ENCODE results near the gene CDC42EP4.

DNA sequence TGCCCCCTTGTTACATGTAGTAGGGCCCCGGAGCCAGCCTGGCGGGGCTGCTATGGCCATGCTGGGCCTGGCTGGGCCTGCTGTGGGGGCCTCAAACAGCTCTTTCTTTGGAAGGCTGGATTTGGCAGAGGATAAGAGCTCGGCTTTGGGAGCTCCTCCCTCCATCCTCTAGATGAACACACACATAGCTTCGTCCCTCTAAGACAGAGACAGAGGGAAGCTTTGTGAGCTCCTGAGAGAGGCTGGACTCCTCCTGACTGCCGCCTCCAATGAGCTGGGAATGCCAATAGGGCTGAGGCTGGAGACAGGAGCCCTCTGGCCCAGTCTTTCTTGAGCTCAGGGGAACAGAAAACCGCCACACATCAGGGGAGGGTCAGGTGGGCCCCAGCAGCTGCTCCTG is 37.3 kb upstream of the CDC42EP4 start:
- TF ChIP-seq, protein P1, sequence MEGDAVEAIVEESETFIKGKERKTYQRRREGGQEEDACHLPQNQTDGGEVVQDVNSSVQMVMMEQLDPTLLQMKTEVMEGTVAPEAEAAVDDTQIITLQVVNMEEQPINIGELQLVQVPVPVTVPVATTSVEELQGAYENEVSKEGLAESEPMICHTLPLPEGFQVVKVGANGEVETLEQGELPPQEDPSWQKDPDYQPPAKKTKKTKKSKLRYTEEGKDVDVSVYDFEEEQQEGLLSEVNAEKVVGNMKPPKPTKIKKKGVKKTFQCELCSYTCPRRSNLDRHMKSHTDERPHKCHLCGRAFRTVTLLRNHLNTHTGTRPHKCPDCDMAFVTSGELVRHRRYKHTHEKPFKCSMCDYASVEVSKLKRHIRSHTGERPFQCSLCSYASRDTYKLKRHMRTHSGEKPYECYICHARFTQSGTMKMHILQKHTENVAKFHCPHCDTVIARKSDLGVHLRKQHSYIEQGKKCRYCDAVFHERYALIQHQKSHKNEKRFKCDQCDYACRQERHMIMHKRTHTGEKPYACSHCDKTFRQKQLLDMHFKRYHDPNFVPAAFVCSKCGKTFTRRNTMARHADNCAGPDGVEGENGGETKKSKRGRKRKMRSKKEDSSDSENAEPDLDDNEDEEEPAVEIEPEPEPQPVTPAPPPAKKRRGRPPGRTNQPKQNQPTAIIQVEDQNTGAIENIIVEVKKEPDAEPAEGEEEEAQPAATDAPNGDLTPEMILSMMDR (IDR thresholded peaks at IDR 0.05): no peak
- no peak for TF ChIP-seq POLR2A (IDR thresholded peaks at IDR 0.05)
